ENCODE measurements around the gene BAZ2A.

Gene BAZ2A

GRCh38 chr12:56599797-56600196 is 30.3 kb downstream of the BAZ2A start:
- peaks cover 81% of the 10 kb centered on the region for H3K36me3 ChIP-seq (ENCODE audit: control insufficient read depth, insufficient read depth, low read length)

GRCh38 chr12:56599041-56599440 is 31.1 kb downstream of the BAZ2A start:
- Histone ChIP-seq H3K27me3 (replicated peaks; ENCODE audit: control insufficient read depth, insufficient read depth, low read length, poor library complexity, severe bottlenecking) (no peaks in the 10 kb centered on the region), H3K4me1 (ENCODE audit: control insufficient read depth, insufficient read depth, low read length, poor library complexity, severe bottlenecking) (no peaks in the 10 kb centered on the region), H3K27ac (ENCODE audit: insufficient read depth, low read length, poor library complexity, severe bottlenecking) (no peak overlapping the region), H3K9me3 (ENCODE audit: control insufficient read depth, low read length) (no peaks in the 10 kb centered on the region), H3K4me3 (ENCODE audit: insufficient read depth, low read depth, low read length, poor library complexity, severe bottlenecking) (no peak overlapping the region), H3K36me3 (ENCODE audit: control insufficient read depth, insufficient read depth, low read length) (peaks cover 74% of the 10 kb centered on the region)
- DNase-seq, result no peak

More at GRCh38 chr12:56599797-56600196, 30.3 kb downstream of the BAZ2A start:
- Histone ChIP-seq H3K27me3 (replicated peaks; ENCODE audit: control insufficient read depth, insufficient read depth, low read length, poor library complexity, severe bottlenecking) (no peaks in the 10 kb centered on the region), H3K4me3 (ENCODE audit: insufficient read depth, low read depth, low read length, poor library complexity, severe bottlenecking) (no peak overlapping the region), H3K4me1 (ENCODE audit: control insufficient read depth, insufficient read depth, low read length, poor library complexity, severe bottlenecking) (no peaks in the 10 kb centered on the region), H3K27ac (ENCODE audit: insufficient read depth, low read length, poor library complexity, severe bottlenecking) (no peak overlapping the region), H3K9me3 (ENCODE audit: control insufficient read depth, low read length) (no peaks in the 10 kb centered on the region)
- DNase-seq, result no peak

- Histone ChIP-seq H3K9me3 (ENCODE audit: control insufficient read depth, low read length) (no peaks in the 10 kb centered on the region), H3K27me3 (replicated peaks; ENCODE audit: control insufficient read depth, insufficient read depth, low read length, poor library complexity, severe bottlenecking) (no peaks in the 10 kb centered on the region), H3K4me3 (ENCODE audit: insufficient read depth, low read depth, low read length, poor library complexity, severe bottlenecking) (no peak overlapping the region), H3K27ac (ENCODE audit: insufficient read depth, low read length, poor library complexity, severe bottlenecking) (no peak overlapping the region), H3K4me1 (ENCODE audit: control insufficient read depth, insufficient read depth, low read length, poor library complexity, severe bottlenecking) (no peaks in the 10 kb centered on the region), H3K36me3 (ENCODE audit: control insufficient read depth, insufficient read depth, low read length) (peaks cover 51% of the 10 kb centered on the region)
- DNase-seq, result no peak
These were observed 33.3 kb downstream of the BAZ2A start for GRCh38 chr12:56596815-56597214.

DNA sequence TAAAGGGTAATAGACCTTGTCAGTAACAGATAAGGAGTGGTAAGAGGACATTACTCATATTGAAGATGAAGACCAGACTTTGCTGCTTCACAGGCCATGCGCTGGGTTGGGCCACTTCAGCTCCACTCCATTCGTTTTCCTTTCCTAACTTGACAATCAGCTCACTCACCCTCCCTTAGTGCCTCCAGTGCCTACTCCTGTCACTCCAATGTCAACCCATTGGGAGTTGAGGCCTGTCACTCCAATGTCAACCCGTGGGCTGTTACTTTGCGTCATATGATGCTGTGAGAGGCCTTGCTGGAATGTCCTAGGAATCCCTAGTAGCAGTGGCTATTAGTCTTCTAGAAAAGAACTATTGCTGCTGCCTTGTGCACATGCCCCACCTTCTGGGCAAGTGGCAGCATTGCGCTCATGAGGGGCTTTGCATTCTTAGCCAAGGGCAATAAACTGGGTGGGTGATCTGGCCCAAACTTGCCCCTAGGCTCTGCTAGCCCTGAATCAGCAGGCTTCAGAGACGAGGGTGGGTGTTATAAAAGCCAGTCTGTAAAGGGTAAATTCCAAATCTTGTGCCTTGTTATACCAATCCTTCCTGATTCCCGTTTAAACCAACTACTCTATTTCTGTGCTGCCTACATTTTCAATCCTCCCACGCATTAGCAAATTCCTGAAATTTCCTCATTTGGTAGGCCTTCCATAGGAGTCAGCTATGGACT is 36.1 kb downstream of the BAZ2A start:
- H3K9me3 ChIP-seq (ENCODE audit: control insufficient read depth, low read length), result no peaks in the 10 kb centered on the region
- DNase-seq, result peak; percentile 30 to 43 (median 32)
- H3K36me3 ChIP-seq (ENCODE audit: control insufficient read depth, insufficient read depth, low read length), result peaks cover 24% of the 10 kb centered on the region
- no peaks in the 10 kb centered on the region for H3K4me1 ChIP-seq (ENCODE audit: control insufficient read depth, insufficient read depth, low read length, poor library complexity, severe bottlenecking)
- H3K27ac ChIP-seq (ENCODE audit: insufficient read depth, low read length, poor library complexity, severe bottlenecking), result no peak overlapping the region
- no peaks in the 10 kb centered on the region for H3K27me3 ChIP-seq (replicated peaks; ENCODE audit: control insufficient read depth, insufficient read depth, low read length, poor library complexity, severe bottlenecking)
- H3K4me3 ChIP-seq (ENCODE audit: insufficient read depth, low read depth, low read length, poor library complexity, severe bottlenecking), result no peak overlapping the region

GRCh38 chr12:56591961-56592360 is 38.2 kb downstream of the BAZ2A start:
- Histone ChIP-seq H3K4me1 (ENCODE audit: control insufficient read depth, insufficient read depth, low read length, poor library complexity, severe bottlenecking) (no peaks in the 10 kb centered on the region), H3K4me3 (ENCODE audit: insufficient read depth, low read depth, low read length, poor library complexity, severe bottlenecking) (no peak overlapping the region), H3K27me3 (replicated peaks; ENCODE audit: control insufficient read depth, insufficient read depth, low read length, poor library complexity, severe bottlenecking) (no peaks in the 10 kb centered on the region), H3K36me3 (ENCODE audit: control insufficient read depth, insufficient read depth, low read length) (peaks cover 3% of the 10 kb centered on the region), H3K27ac (ENCODE audit: insufficient read depth, low read length, poor library complexity, severe bottlenecking) (no peak overlapping the region), H3K9me3 (ENCODE audit: control insufficient read depth, low read length) (no peaks in the 10 kb centered on the region)
- DNase-seq, result no peak

- H3K27ac ChIP-seq (ENCODE audit: insufficient read depth, low read length, poor library complexity, severe bottlenecking), result no peak overlapping the region
- H3K27me3 ChIP-seq (replicated peaks; ENCODE audit: control insufficient read depth, insufficient read depth, low read length, poor library complexity, severe bottlenecking), result no peaks in the 10 kb centered on the region
- H3K36me3 ChIP-seq (ENCODE audit: control insufficient read depth, insufficient read depth, low read length), result no peaks in the 10 kb centered on the region
- DNase-seq, result no peak
- no peak overlapping the region for H3K4me3 ChIP-seq (ENCODE audit: insufficient read depth, low read depth, low read length, poor library complexity, severe bottlenecking)
- H3K9me3 ChIP-seq (ENCODE audit: control insufficient read depth, low read length), result no peaks in the 10 kb centered on the region
- H3K4me1 ChIP-seq (ENCODE audit: control insufficient read depth, insufficient read depth, low read length, poor library complexity, severe bottlenecking), result no peaks in the 10 kb centered on the region
These were observed 39.0 kb downstream of the BAZ2A start for GRCh38 chr12:56591126-56591525.

DNA sequence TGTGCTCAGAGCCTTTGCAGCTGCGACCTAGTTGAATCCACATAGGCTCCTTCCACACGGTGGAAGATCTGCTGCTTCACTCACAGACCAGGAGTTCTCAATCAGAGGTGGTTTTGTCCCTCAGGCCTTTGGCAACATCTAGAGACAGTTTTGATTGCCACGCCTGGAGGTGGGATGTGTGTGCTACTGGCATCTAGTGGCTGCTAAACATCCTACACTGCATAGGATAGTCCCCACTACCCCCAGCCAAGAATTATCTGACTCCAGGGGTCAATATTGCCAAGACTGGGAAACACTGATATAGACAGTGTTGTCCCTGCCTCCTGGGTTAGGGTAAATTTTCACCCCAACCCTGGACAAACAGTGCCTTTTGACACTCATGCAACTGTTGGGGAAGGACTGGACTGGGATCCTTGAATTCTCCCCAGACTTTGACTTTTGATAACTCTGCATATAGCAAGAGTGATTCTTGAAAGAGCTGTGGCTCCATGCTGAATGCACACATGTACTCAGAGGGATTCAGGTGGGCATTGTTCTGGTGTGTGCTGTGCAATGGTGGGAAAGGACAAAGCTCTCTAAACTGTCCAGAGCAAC is 39.8 kb downstream of the BAZ2A start:
- no peak for DNase-seq
- H3K27ac ChIP-seq (ENCODE audit: insufficient read depth, low read length, poor library complexity, severe bottlenecking), result no peak overlapping the region
- H3K36me3 ChIP-seq (ENCODE audit: control insufficient read depth, insufficient read depth, low read length), result no peaks in the 10 kb centered on the region
- no peaks in the 10 kb centered on the region for H3K9me3 ChIP-seq (ENCODE audit: control insufficient read depth, low read length)
- no peaks in the 10 kb centered on the region for H3K27me3 ChIP-seq (replicated peaks; ENCODE audit: control insufficient read depth, insufficient read depth, low read length, poor library complexity, severe bottlenecking)
- no peaks in the 10 kb centered on the region for H3K4me1 ChIP-seq (ENCODE audit: control insufficient read depth, insufficient read depth, low read length, poor library complexity, severe bottlenecking)
- no peak overlapping the region for H3K4me3 ChIP-seq (ENCODE audit: insufficient read depth, low read depth, low read length, poor library complexity, severe bottlenecking)

DNA sequence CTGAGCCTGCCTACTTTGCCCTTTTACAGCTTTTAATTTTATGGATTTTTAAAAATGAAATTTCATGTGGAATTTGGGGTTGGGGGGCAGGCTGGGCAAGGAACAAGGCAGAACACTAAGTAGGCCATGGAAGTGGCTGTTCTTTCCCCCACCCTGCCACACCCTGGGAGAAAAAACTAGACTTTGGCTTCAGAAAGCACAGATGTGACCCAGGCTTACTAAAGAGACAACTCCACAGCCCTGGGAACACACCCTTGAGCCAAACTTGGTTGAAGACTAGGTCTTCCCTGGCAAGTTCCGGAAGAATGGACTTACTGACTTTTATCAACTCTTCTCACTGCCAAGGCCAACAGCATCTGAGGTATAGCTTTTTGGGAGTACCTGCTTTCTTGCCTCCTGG is 40.3 kb downstream of the BAZ2A start:
- Histone ChIP-seq H3K27me3 (replicated peaks; ENCODE audit: control insufficient read depth, insufficient read depth, low read length, poor library complexity, severe bottlenecking) (no peaks in the 10 kb centered on the region), H3K4me1 (ENCODE audit: control insufficient read depth, insufficient read depth, low read length, poor library complexity, severe bottlenecking) (no peaks in the 10 kb centered on the region), H3K9me3 (ENCODE audit: control insufficient read depth, low read length) (no peaks in the 10 kb centered on the region), H3K36me3 (ENCODE audit: control insufficient read depth, insufficient read depth, low read length) (no peaks in the 10 kb centered on the region), H3K27ac (ENCODE audit: insufficient read depth, low read length, poor library complexity, severe bottlenecking) (no peak overlapping the region), H3K4me3 (ENCODE audit: insufficient read depth, low read depth, low read length, poor library complexity, severe bottlenecking) (no peak overlapping the region)
- DNase-seq, result no peak

DNA sequence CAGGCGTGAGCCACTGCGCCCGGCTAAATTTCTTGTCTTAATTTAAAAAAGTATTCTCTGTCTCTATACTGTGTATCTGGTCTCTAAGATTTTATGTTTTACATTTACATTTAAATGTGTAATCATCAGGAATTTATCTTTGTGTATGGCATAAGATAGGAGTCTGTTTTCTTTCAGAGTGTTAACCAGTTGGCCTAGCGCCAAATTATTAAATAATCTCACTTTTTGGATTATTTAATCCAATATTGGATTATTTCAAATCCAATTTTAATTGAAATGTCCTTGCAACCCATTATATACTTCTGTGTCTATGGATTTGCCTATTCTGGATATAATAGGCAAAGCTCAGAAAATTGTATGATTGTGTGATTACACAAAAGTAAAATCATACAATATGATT is 45.0 kb downstream of the BAZ2A start:
- no peak for DNase-seq
- no peak overlapping the region for H3K27ac ChIP-seq (ENCODE audit: insufficient read depth, low read length, poor library complexity, severe bottlenecking)
- no peaks in the 10 kb centered on the region for H3K36me3 ChIP-seq (ENCODE audit: control insufficient read depth, insufficient read depth, low read length)
- peaks cover 10% of the 10 kb centered on the region for H3K4me1 ChIP-seq (ENCODE audit: control insufficient read depth, insufficient read depth, low read length, poor library complexity, severe bottlenecking)
- no peaks in the 10 kb centered on the region for H3K27me3 ChIP-seq (replicated peaks; ENCODE audit: control insufficient read depth, insufficient read depth, low read length, poor library complexity, severe bottlenecking)
- no peak overlapping the region for H3K4me3 ChIP-seq (ENCODE audit: insufficient read depth, low read depth, low read length, poor library complexity, severe bottlenecking)
- H3K9me3 ChIP-seq (ENCODE audit: control insufficient read depth, low read length), result no peaks in the 10 kb centered on the region

DNA sequence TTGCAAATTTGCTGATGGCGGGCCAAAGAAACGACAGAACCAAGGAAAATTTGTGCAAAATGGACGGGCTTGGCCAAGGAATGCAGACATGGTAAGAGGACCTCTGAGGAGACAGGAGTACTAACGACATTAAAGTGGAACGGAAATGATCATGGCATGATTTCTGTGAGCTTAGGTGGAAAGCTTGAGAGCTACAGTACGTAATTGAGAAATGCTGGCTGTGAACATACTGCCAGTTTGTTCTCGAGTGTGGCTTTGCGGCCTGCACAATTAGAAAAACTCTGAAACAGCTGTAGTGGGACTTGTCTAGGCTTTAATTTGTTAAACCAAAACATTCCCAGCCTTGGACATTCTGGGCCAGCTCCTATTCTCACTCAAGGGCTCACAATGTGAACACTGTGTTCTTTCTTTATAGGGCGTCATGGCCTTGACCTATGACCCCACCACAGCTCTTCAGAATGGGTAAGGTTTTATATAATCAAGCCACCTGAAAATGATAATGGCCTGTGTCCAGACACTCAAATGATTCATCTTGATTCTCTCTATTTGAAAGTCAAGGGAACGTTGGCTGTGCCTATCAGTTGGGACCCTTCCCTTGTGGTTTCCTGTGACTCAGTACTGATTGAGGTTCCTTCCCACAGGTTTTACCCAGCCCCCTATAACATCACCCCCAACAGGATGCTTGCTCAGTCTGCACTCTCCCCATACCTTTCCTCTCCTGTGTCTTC is 48.5 kb downstream of the BAZ2A start:
- no peaks in the 10 kb centered on the region for H3K36me3 ChIP-seq (ENCODE audit: control insufficient read depth, insufficient read depth, low read length)

More for the DNA sequence above, 48.5 kb downstream of the BAZ2A start:
- Histone ChIP-seq H3K4me3 (ENCODE audit: insufficient read depth, low read depth, low read length, poor library complexity, severe bottlenecking) (no peak overlapping the region), H3K9me3 (ENCODE audit: control insufficient read depth, low read length) (no peaks in the 10 kb centered on the region), H3K4me1 (ENCODE audit: control insufficient read depth, insufficient read depth, low read length, poor library complexity, severe bottlenecking) (peaks cover 10% of the 10 kb centered on the region), H3K27ac (ENCODE audit: insufficient read depth, low read length, poor library complexity, severe bottlenecking) (no peak overlapping the region), H3K27me3 (replicated peaks; ENCODE audit: control insufficient read depth, insufficient read depth, low read length, poor library complexity, severe bottlenecking) (no peaks in the 10 kb centered on the region)
- DNase-seq, result peak in 2 of 3 donors; percentile 6 to 13

Data from effector memory CD4-positive, alpha-beta T cell (primary cell).